HL-60 (cell line): ENCODE results near the gene DPP6.

Source experiments
- DNase-seq, 2 experiments: peaks; one replicate each; pipeline ENCODE4 v3.0.0-alpha.2; 2010 to 2020; ENCODE audit warnings: low read depth in 1 of 2, low spot score in 1 of 2
- H3K27ac ChIP-seq: fragments of 250-450 bp; sonication (Bioruptor Pico); replicated peaks from 2 replicates; pipeline ENCODE4 v1.5.1; 2020; ENCODE audit warnings: mild to moderate bottlenecking, moderate library complexity
- H3K27me3 ChIP-seq: fragments of 250-450 bp; sonication (Bioruptor Pico); 2 replicates; pipeline ENCODE4 v1.5.1; 2021; ENCODE audit warnings: mild to moderate bottlenecking, moderate library complexity; ENCODE audit not compliant: insufficient read depth, poor library complexity, severe bottlenecking
- H3K4me3 ChIP-seq: replicated peaks from 2 replicates; pipeline ENCODE4 v1.5.1; 2011; ENCODE audit warnings: mild to moderate bottlenecking, control low read depth, low read length; ENCODE audit not compliant: insufficient read depth
- CTCF ChIP-seq: IDR thresholded peaks from one replicate; pipeline ENCODE4 v1.5.1; 2011; ENCODE audit warnings: low read length, control low read depth, inconsistent platforms; ENCODE audit not compliant: insufficient read depth
- GABPA ChIP-seq: IDR thresholded peaks from 2 replicates; pipeline ENCODE4 v1.6.1; 2012; ENCODE audit warnings: low read depth
- POLR2AphosphoS5 ChIP-seq: IDR thresholded peaks from 2 replicates; pipeline ENCODE4 v1.6.1; 2012; ENCODE audit warnings: low read depth
- REST ChIP-seq: IDR thresholded peaks from 2 replicates; pipeline ENCODE4 v1.6.1; 2012; ENCODE audit warnings: low read depth; ENCODE audit not compliant: insufficient replicate concordance
- SPI1 ChIP-seq: IDR thresholded peaks from 2 replicates; pipeline ENCODE4 v1.6.1; 2012; ENCODE audit warnings: low read depth, mild to moderate bottlenecking, borderline replicate concordance

DPP6 gene

GRCh38 chr7:154770962-154771361 lies 718.8 kb downstream of the DPP6 start:
- Histone ChIP-seq H3K27ac (no peak overlapping the region), H3K27me3 (no peaks in the 10 kb centered on the region), H3K4me3 (no peak overlapping the region)
- DNase-seq, result no peak
- no peak for TF ChIP-seq GABPA
- no peak for TF ChIP-seq REST
- no peak for TF ChIP-seq CTCF
- no peak for TF ChIP-seq SPI1

GRCh38 chr7:154774303-154774969 lies 722.2 kb downstream of the DPP6 start:
- no peak overlapping the region for H3K4me3 ChIP-seq
- H3K27ac ChIP-seq, result no peak overlapping the region
- no peak for DNase-seq
- TF ChIP-seq SPI1 (no peak), POLR2AphosphoS5 (no peak), GABPA (no peak), REST (no peak), CTCF (no peak)
- H3K27me3 ChIP-seq, result no peaks in the 10 kb centered on the region

- H3K27ac ChIP-seq, result no peak overlapping the region
- no peak overlapping the region for H3K4me3 ChIP-seq
- DNase-seq, result no peak
- no peaks in the 10 kb centered on the region for H3K27me3 ChIP-seq
- no peak for TF ChIP-seq POLR2AphosphoS5
- TF ChIP-seq REST, result no peak
- no peak for TF ChIP-seq CTCF
- TF ChIP-seq GABPA, result no peak
- TF ChIP-seq SPI1, result no peak
Measured at GRCh38 chr7:154775681-154776080, 723.5 kb downstream of the DPP6 start.
